HG02981 (cell line): ENCODE measurements around the gene MGAT5B.
"Not testable (repeated sequence)": the region's sequence is repeated elsewhere in the genome, so short reads cannot be mapped to it uniquely, and the experiment has no call there.

ENCODE experiments used
- ATAC-seq: cut with Tn5 transposase; IDR thresholded peaks from one replicate; pipeline ENCODE4 v1.9.1; 2021; ENCODE audit warnings: mild to moderate bottlenecking, moderate library complexity; ENCODE audit not compliant: unreplicated experiment

The MGAT5B gene

GRCh38 chr17:76847031-76847430 lies 21.2 kb upstream of the MGAT5B start:
- no peak for ATAC-seq

GRCh38 chr17:76848670-76849069 lies 19.5 kb upstream of the MGAT5B start:
- ATAC-seq, result no peak

- not testable (repeated sequence) for ATAC-seq
These were observed 19.0 kb upstream of the MGAT5B start for GRCh38 chr17:76849160-76849559.

- no peak for ATAC-seq
These were observed 15.4 kb upstream of the MGAT5B start for GRCh38 chr17:76852843-76853242.

- ATAC-seq, result no peak
These were observed 13.1 kb upstream of the MGAT5B start for GRCh38 chr17:76855105-76855504.

- no peak for ATAC-seq
These were observed 6.1 kb upstream of the MGAT5B start for GRCh38 chr17:76862079-76862478.

- no peak for ATAC-seq
These were observed 5.7 kb upstream of the MGAT5B start for GRCh38 chr17:76862494-76862893.

GRCh38 chr17:76864024-76864423 lies 4.2 kb upstream of the MGAT5B start:
- ATAC-seq, result no peak

GRCh38 chr17:76865174-76865573 lies 3.0 kb upstream of the MGAT5B start:
- no peak for ATAC-seq

- no peak for ATAC-seq
These were observed 2.0 kb upstream of the MGAT5B start for GRCh38 chr17:76866203-76866602.

- no peak for ATAC-seq
These were observed 1.2 kb upstream of the MGAT5B start for GRCh38 chr17:76866774-76867577.

- ATAC-seq, result no peak
These were observed 527 bp upstream of the MGAT5B start for GRCh38 chr17:76867578-76868175.

- no peak for ATAC-seq
These were observed 678 bp downstream of the MGAT5B start for GRCh38 chr17:76868669-76869495.

- no peak for ATAC-seq
These were observed 1.5 kb downstream of the MGAT5B start for GRCh38 chr17:76869496-76870376.

GRCh38 chr17:76870377-76870714 lies 2.1 kb downstream of the MGAT5B start:
- ATAC-seq, result no peak

GRCh38 chr17:76871668-76872067 lies 3.5 kb downstream of the MGAT5B start:
- no peak for ATAC-seq

GRCh38 chr17:76872221-76872873 lies 4.1 kb downstream of the MGAT5B start:
- no peak for ATAC-seq

- no peak for ATAC-seq
These were observed 4.6 kb downstream of the MGAT5B start for GRCh38 chr17:76872874-76873221.

- ATAC-seq, result no peak
These were observed 5.7 kb downstream of the MGAT5B start for GRCh38 chr17:76873856-76874255.

GRCh38 chr17:76877437-76877836 lies 9.2 kb downstream of the MGAT5B start:
- no peak for ATAC-seq
